ENCODE results near the gene MFSD1. TPM values are rescaled to one million over a fixed set of nuclear protein-coding genes. Genes with fewer than 3 reads are reported as not detected.

The MFSD1 gene
- total and polyA plus RNA-seq, 9 of the 15 experiments (the other 6 are each of a cell fraction or from before 2014, with no cell fraction given): 8.7 to 49.5 (median 28.6) TPM

- TF ChIP-seq MLLT1 (IDR thresholded peaks at IDR 0.05) (no peak), SREBF1 (IDR thresholded peaks at IDR 0.05; ENCODE audit: borderline replicate concordance, low read depth, low read length) (no peak), DEAF1 (CRISPR knock-in tag; IDR thresholded peaks at IDR 0.05) (no peak), ZNF512 (tag; IDR thresholded peaks at IDR 0.05) (no peak)
Observed at GRCh38 chr3:158769952-158770740, 31.7 kb upstream of the MFSD1 start (continued).

Data from K562 (cell line).